Measurements from ENCODE around the gene PRR5L.

DNA sequence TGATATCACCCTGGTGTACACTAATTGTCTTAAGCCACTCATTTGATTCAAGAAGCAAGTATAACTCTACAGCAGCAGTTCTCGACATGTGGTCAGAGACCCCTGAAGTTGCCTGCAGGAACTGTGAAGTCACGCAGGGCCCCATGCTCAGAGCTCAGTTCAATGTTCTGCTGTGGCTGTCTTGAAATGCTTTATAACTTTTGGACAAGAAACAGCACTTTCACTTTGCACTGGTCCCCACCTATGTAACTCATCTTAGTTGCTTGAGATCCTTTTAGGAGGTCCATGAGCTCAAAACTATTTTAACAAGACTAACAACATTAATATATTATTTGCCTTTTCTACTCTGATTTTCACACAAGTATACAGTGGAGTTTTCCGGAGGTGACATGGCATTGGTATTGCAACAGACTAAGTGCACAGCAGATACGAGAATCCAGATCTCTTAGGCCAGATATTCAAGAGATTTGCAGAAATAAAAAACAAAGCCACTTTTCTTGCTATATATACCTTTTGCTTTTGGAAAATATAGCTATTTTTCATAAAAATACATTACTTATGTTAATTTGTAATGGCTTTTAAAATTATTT, 64.8 kb downstream of the PRR5L start:
- no peak for TF ChIP-seq POLR2AphosphoS5 (IDR thresholded peaks at IDR 0.05; ENCODE audit: low read depth)
- TF ChIP-seq, protein P1, sequence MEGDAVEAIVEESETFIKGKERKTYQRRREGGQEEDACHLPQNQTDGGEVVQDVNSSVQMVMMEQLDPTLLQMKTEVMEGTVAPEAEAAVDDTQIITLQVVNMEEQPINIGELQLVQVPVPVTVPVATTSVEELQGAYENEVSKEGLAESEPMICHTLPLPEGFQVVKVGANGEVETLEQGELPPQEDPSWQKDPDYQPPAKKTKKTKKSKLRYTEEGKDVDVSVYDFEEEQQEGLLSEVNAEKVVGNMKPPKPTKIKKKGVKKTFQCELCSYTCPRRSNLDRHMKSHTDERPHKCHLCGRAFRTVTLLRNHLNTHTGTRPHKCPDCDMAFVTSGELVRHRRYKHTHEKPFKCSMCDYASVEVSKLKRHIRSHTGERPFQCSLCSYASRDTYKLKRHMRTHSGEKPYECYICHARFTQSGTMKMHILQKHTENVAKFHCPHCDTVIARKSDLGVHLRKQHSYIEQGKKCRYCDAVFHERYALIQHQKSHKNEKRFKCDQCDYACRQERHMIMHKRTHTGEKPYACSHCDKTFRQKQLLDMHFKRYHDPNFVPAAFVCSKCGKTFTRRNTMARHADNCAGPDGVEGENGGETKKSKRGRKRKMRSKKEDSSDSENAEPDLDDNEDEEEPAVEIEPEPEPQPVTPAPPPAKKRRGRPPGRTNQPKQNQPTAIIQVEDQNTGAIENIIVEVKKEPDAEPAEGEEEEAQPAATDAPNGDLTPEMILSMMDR (conservative IDR thresholded peaks at IDR 0.05; ENCODE audit: low read depth in 2 of 2), result no peak
- TF ChIP-seq, protein P2, sequence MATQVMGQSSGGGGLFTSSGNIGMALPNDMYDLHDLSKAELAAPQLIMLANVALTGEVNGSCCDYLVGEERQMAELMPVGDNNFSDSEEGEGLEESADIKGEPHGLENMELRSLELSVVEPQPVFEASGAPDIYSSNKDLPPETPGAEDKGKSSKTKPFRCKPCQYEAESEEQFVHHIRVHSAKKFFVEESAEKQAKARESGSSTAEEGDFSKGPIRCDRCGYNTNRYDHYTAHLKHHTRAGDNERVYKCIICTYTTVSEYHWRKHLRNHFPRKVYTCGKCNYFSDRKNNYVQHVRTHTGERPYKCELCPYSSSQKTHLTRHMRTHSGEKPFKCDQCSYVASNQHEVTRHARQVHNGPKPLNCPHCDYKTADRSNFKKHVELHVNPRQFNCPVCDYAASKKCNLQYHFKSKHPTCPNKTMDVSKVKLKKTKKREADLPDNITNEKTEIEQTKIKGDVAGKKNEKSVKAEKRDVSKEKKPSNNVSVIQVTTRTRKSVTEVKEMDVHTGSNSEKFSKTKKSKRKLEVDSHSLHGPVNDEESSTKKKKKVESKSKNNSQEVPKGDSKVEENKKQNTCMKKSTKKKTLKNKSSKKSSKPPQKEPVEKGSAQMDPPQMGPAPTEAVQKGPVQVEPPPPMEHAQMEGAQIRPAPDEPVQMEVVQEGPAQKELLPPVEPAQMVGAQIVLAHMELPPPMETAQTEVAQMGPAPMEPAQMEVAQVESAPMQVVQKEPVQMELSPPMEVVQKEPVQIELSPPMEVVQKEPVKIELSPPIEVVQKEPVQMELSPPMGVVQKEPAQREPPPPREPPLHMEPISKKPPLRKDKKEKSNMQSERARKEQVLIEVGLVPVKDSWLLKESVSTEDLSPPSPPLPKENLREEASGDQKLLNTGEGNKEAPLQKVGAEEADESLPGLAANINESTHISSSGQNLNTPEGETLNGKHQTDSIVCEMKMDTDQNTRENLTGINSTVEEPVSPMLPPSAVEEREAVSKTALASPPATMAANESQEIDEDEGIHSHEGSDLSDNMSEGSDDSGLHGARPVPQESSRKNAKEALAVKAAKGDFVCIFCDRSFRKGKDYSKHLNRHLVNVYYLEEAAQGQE (IDR thresholded peaks at IDR 0.05; ENCODE audit: unreplicated experiment), result no peak
- no peak for TF ChIP-seq EZH2 (IDR thresholded peaks at IDR 0.05; ENCODE audit: low read depth, unreplicated experiment)
- no peak for TF ChIP-seq JUNB (IDR thresholded peaks at IDR 0.05; ENCODE audit: unreplicated experiment)

All from GM23338 (cell line).